GM21786 (cell line): ENCODE data around the gene DIS3L2.

ENCODE experiments used
- ATAC-seq: cut with Tn5 transposase; IDR thresholded peaks from one replicate; pipeline ENCODE4 v1.9.1; 2021; ENCODE audit not compliant: unreplicated experiment

DIS3L2 gene

DNA sequence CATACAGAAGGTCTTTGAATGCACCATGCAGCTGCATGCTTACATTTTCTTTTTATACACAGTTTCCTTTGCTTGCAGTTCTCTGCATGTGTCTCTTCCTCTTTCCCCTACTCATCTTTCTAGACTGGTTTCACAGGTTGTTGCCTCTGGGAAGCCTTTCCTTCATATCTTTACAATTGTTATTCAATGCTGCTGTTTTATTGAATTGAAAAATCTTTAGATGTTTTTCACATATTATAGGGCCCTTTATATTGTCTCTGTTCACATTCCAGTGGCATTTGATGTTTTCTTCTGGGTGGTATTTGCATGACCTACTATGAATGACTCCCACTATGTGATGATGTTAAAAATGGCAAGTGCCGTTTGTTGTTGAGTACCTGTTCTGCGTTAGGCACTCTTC, 91.1 kb downstream of the DIS3L2 start:
- no peak for ATAC-seq

GRCh38 chr2:232053777-232054176, 92.3 kb downstream of the DIS3L2 start:
- ATAC-seq, result no peak

GRCh38 chr2:232058063-232058877, 96.8 kb downstream of the DIS3L2 start:
- ATAC-seq, result no peak

- ATAC-seq, result no peak
Observed at GRCh38 chr2:232058931-232059330, 97.4 kb downstream of the DIS3L2 start.

DNA sequence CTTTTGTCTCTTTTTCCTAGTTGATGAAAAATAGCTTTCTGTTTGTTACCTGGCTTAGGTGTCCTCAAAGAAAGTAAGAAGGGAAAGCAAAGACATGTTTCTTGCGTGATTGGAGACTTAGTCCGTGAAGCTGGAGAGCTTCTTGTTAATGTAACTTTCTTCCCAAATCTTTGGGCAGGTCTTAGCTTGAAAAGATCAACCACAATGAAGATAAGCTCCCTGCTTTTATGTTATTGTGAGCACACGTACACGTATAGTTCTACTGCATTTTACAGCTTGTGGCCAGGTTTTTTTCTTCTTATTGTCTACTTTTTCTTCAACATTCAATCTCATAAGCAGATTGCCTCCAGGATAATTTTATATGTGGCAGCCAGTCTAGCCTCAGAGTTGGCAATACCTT, 99.8 kb downstream of the DIS3L2 start:
- no peak for ATAC-seq

GRCh38 chr2:232073026-232073425, 111.5 kb downstream of the DIS3L2 start:
- ATAC-seq, result no peak

DNA sequence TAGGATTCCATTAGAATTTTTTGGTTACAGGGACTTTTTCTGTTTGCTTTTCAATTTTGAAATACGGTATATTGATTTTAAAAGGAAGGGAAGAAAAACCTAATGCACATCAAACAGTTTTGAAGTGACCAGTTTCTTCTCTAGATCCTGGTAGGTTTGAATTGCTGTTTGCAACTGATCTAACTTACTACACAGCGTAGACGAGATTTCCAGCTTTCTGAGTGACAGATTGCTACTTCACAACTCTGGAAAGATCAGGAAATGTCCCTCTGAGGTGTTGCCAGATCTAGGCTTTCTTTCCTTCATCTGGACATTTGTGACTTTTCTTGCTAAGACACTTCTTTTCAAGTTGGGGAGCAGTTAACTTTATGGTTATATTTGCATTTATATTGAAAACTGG, 112.2 kb downstream of the DIS3L2 start:
- no peak for ATAC-seq

- ATAC-seq, result no peak
Observed at GRCh38 chr2:232075080-232075479, 113.6 kb downstream of the DIS3L2 start.

- no peak for ATAC-seq
Observed at GRCh38 chr2:232075859-232076258, 114.3 kb downstream of the DIS3L2 start.

GRCh38 chr2:232076272-232076671, 114.8 kb downstream of the DIS3L2 start:
- ATAC-seq, result no peak

- ATAC-seq, result no peak
Observed at GRCh38 chr2:232076736-232077135, 115.2 kb downstream of the DIS3L2 start.

DNA sequence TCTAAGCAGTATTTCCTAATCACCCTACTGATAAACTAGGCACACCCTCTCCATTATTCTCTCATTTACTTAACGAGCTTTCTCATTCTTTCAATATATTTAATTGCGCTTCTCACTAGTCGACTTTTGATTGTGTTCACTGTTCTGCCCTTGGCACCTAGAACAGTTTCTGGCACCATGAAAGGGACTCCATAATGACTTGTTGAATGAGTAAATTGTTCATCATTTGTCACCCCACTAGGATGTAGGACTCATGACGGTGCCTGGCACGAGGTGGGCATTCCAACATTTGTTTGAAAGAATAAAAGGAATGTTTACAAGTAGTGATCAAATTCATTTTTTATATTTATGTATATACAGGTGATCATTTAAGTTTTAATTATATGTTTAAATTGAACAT, 123.7 kb downstream of the DIS3L2 start:
- no peak for ATAC-seq

DNA sequence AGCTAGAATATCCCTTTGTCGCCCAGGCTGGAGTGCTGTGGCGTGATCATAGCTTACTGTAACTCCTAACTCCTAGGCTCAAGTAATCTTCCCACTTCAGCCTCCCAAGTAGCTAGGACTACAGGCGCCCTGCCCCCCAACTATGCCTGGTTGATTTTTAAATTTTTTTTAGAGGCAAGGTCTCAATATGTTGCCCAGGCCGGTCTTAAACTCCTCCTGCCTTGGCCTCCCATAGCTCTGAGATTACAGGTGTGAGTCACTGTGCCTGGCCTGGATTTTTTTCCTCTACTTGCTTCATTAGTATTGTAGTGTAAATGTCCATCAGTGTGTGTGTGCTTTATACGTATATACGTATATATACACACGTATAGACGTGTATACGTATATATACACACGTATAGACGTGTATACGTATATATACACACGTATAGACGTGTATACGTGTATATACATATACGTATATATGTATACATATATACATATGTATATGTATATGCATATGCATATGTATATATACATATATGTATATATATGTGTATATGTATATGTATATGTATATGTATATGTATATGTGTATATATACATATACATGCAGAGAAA, 124.4 kb downstream of the DIS3L2 start:
- no peak for ATAC-seq

GRCh38 chr2:232088771-232089170, 127.3 kb downstream of the DIS3L2 start:
- ATAC-seq, result no peak

DNA sequence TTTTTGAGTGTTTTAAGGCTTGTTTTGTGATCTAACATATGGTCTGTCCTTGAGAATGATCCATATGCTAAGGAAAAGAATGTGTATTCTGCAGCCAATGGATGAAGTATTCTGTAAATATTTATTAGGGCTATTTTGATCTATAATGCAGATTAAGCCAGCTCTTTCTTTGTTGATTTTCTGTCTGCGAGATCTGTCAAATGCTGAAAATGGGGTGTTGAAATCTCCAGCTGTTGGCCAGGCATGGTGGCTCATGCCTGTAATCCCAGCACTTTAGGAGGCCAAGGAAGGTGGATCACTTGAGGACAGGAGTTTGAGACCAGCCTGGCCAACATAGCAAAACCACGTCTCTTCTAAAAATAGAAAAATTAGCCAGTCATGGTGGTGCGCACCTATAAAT, 132.7 kb downstream of the DIS3L2 start:
- ATAC-seq, result no peak

GRCh38 chr2:232094883-232095282, 133.4 kb downstream of the DIS3L2 start:
- ATAC-seq, result no peak

DNA sequence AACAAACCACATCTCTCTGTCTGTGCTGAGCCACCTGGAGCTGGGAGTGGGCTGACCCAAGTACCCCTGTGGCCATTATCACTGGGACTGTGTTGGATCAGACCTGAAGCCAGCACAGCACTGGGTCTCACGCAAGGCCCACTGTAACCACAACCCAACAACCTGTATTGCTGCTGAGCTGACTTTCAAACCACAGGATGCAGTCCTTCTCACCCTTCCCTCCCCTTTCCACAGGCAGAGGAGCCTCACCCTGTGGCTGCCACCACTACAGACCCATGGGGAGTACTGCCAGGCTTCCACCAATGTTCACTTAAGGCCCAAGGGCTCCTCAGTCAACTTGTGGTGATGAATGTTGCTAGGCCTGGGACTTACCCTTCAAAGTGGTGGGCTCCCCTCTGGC, 135.7 kb downstream of the DIS3L2 start:
- ATAC-seq, result no peak

GRCh38 chr2:232097758-232098157, 136.2 kb downstream of the DIS3L2 start:
- no peak for ATAC-seq

GRCh38 chr2:232102380-232102779, 140.9 kb downstream of the DIS3L2 start:
- no peak for ATAC-seq

GRCh38 chr2:232103140-232103737, 141.7 kb downstream of the DIS3L2 start:
- ATAC-seq, result no peak

DNA sequence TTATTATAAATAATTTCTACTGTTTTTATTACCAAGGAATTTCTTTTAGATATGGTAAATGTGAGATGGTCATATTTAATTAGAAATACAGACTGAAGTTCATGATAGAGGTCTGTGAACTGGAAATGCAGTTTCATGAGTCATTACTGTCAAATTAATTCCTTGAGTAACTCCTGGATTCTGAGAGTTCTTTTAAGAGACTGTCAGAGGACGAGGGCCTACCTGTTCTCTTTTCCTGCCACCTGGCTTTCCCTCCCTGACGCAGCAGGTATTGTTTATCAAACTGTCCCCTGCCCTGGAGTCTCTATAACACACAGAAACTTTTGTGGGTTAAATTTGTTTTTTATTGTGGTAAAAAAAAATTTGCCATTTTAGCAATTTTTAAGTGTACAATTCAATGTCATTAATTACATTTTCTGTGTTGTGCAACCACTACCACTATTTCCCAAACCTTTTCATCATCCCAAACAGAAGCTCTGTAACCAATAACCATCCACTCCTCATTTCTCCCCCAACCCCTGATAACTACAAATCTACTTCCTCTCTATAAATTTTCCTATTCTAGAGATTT, 142.6 kb downstream of the DIS3L2 start:
- ATAC-seq, result no peak

DNA sequence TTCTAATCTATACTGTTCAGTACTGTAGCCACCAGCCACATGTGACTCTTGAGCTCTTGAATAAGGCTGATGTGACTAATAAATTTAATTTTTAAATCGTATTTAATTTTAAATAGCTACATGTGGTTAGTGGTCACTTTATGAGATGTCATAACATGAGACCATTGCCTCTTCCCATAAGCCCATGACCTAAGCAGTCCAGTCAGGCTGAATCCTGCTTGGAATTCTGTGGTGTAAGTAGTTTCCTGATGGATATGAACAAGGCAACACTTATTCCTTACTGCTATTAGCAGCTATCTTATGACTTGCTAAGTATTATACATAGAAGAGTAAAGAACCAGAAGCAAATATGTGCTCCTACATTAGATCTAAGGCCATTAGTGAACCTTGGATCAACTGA, 150.0 kb downstream of the DIS3L2 start:
- no peak for ATAC-seq
